HUES48 (cell line): Measurements from ENCODE around the gene COX8A.

Experiments used
- H3K27ac ChIP-seq: one replicate; pipeline ENCODE4 v1.7.0; 2013; ENCODE audit warnings: low read depth, low read length, inconsistent platforms
- H3K27me3 ChIP-seq: 2 replicates; pipeline ENCODE4 v1.6.1; 2013; ENCODE audit warnings: mild to moderate bottlenecking, low read length; ENCODE audit not compliant: control insufficient read depth, insufficient read depth
- H3K36me3 ChIP-seq: 2 replicates; pipeline ENCODE4 v1.6.1; 2013; ENCODE audit warnings: low read length; ENCODE audit not compliant: control insufficient read depth, insufficient read depth
- H3K4me1 ChIP-seq: 2 replicates; pipeline ENCODE4 v1.6.1; 2013; ENCODE audit warnings: mild to moderate bottlenecking, low read length; ENCODE audit not compliant: control insufficient read depth, insufficient read depth
- H3K4me3 ChIP-seq: 2 replicates; pipeline ENCODE4 v1.5.1; 2013; ENCODE audit warnings: mild to moderate bottlenecking, low read depth, low read length
- H3K9ac ChIP-seq: 2 replicates; pipeline ENCODE4 v1.6.1; 2013; ENCODE audit warnings: mild to moderate bottlenecking, low read depth, low read length, moderate library complexity
- H3K9me3 ChIP-seq: 2 replicates; pipeline ENCODE4 v1.6.1; 2013; ENCODE audit warnings: low read length; ENCODE audit not compliant: control insufficient read depth, insufficient read depth

The COX8A gene

GRCh38 chr11:64023712-64024710, 49.6 kb downstream of the COX8A start:
- Histone ChIP-seq H3K4me1 (peaks cover 58% of the 10 kb centered on the region), H3K27ac (peak overlapping the region; percentile 57)

DNA sequence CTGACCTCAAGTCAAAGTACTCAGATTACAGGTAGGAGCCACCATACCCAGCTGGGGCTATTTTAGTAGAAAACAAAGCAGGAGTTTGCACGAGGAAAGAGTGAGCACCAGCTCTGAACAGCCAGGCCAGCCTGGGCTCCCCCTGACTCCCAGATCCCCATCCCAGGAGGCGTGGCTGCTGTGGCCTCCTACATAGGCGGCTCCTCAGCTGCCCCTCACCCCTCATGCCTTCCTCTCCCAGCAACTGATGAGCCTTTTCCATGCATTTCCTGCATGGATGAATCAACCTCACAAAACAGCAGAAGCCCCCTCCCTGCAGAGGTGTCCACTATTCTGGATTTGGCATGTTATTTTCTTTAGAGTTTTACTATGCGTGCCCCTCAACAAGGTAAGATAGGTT, 50.8 kb downstream of the COX8A start:
- no peak overlapping the region for H3K9ac ChIP-seq
- no peaks in the 10 kb centered on the region for H3K36me3 ChIP-seq
- H3K4me1 ChIP-seq: peaks cover 66% of the 10 kb centered on the region
- H3K27me3 ChIP-seq: peaks cover 22% of the 10 kb centered on the region
- peak overlapping the region; percentile 57 for H3K27ac ChIP-seq
- H3K4me3 ChIP-seq: no peak overlapping the region
- H3K9me3 ChIP-seq: no peaks in the 10 kb centered on the region

More at GRCh38 chr11:64023712-64024710, 49.6 kb downstream of the COX8A start:
- no peaks in the 10 kb centered on the region for H3K9me3 ChIP-seq
- H3K4me3 ChIP-seq: no peak overlapping the region
- H3K36me3 ChIP-seq: no peaks in the 10 kb centered on the region
- H3K9ac ChIP-seq: no peak overlapping the region
- H3K27me3 ChIP-seq: peaks cover 22% of the 10 kb centered on the region; the same call in 1 of the 2 replicates
